ENCODE measurements around the gene THOC6. TPM values are rescaled to one million over a fixed set of nuclear protein-coding genes. Genes with fewer than 3 reads are reported as not detected.
A peak's percentile ranks its signal among the peaks of the same experiment; 100 is the strongest.

The THOC6 gene
- total RNA-seq, 1 experiment from 2014 or later = 76.5 TPM

GRCh38 chr16:2981177-2981898, 42.5 kb upstream of the THOC6 start:
- CTCF ChIA-PET = interaction anchor here (0.5 to 3.9 kb wide), 17 partner anchors 9 to 618 kb away, joined by 3 to 46 read pairs (median 4); partner anchors contain the start of genes KREMEN2 and TNFRSF12A
- peak; percentile 10 for ATAC-seq
- peak overlapping the region; percentile 91 for H3K27ac Mint-ChIP-seq
- peaks cover 6% of the 10 kb centered on the region; the same call in 1 of the 2 replicates for H3K27me3 Mint-ChIP-seq (ENCODE audit: low read depth)
- POLR2A ChIA-PET = interaction anchor here (0.7 to 2.8 kb wide), 8 partner anchors 9 to 46 kb away, joined by 3 to 11 read pairs (median 5); partner anchors contain the start of gene PAQR4
- no peaks in the 10 kb centered on the region for H3K36me3 Mint-ChIP-seq
- DNase-seq (ENCODE audit: low spot score) = no peak
- peak overlapping the region; percentile 79 for H3K4me3 Mint-ChIP-seq
- H3K9me3 Mint-ChIP-seq = no peaks in the 10 kb centered on the region
- TF ChIP-seq SOX15 (CRISPR knock-in tag; IDR thresholded peaks at IDR 0.05) (no peak), JAZF1 (CRISPR knock-in tag; IDR thresholded peaks at IDR 0.05) (no peak), SP1 (CRISPR knock-in tag; conservative IDR thresholded peaks at IDR 0.05) (no peak), CDX4 (CRISPR knock-in tag; IDR thresholded peaks at IDR 0.05; ENCODE audit: borderline replicate concordance) (no peak), IRF2 (CRISPR knock-in tag; IDR thresholded peaks at IDR 0.05; ENCODE audit: borderline replicate concordance, low read depth) (no peak), FOXP4 (CRISPR knock-in tag; IDR thresholded peaks at IDR 0.05) (no peak), ZNF219 (CRISPR knock-in tag; IDR thresholded peaks at IDR 0.05; ENCODE audit: borderline replicate concordance) (no peak), NFYB (CRISPR knock-in tag; conservative IDR thresholded peaks at IDR 0.05; ENCODE audit: low read depth) (no peak), ZNF281 (CRISPR knock-in tag; IDR thresholded peaks at IDR 0.05) (no peak), SMAD3 (CRISPR knock-in tag; IDR thresholded peaks at IDR 0.05; ENCODE audit: borderline replicate concordance) (no peak), ARID4B (CRISPR knock-in tag; IDR thresholded peaks at IDR 0.05; ENCODE audit: borderline replicate concordance) (no peak), NFE2L1 (CRISPR knock-in tag; IDR thresholded peaks at IDR 0.05) (no peak), ESRRA (CRISPR knock-in tag; IDR thresholded peaks at IDR 0.05; ENCODE audit: borderline replicate concordance) (no peak)
- peaks cover 24% of the 10 kb centered on the region for H3K4me1 Mint-ChIP-seq

GRCh38 chr16:2981899-2982250, 42.0 kb upstream of the THOC6 start:
- ChIA-PET CTCF (interaction anchor here (0.5 to 3.9 kb wide), 15 partner anchors 10 to 618 kb away, joined by 3 to 46 read pairs (median 11); partner anchors contain the start of genes KREMEN2 and TNFRSF12A), POLR2A (interaction anchor here (1.1 to 2.8 kb wide), 6 partner anchors 9 to 45 kb away, joined by 3 to 11 read pairs (median 8); partner anchors contain the start of gene PAQR4)
- H3K27me3 Mint-ChIP-seq (ENCODE audit: low read depth) = peaks cover 6% of the 10 kb centered on the region; the same call in 1 of the 2 replicates
- no peak for DNase-seq (ENCODE audit: low spot score)
- peak overlapping the region; percentile 79 for H3K4me3 Mint-ChIP-seq
- peaks cover 24% of the 10 kb centered on the region for H3K4me1 Mint-ChIP-seq
- no peaks in the 10 kb centered on the region for H3K9me3 Mint-ChIP-seq
- H3K27ac Mint-ChIP-seq = peak overlapping the region; percentile 91
- no peaks in the 10 kb centered on the region for H3K36me3 Mint-ChIP-seq
- ATAC-seq = peak; percentile 2
- TF ChIP-seq USF1 (CRISPR knock-in tag; IDR thresholded peaks at IDR 0.05) (no peak), GRHL2 (CRISPR knock-in tag; IDR thresholded peaks at IDR 0.05; ENCODE audit: insufficient replicate concordance, severe bottlenecking) (no peak), RELA (CRISPR knock-in tag; IDR thresholded peaks at IDR 0.05; ENCODE audit: borderline replicate concordance) (no peak), ZNF423 (CRISPR knock-in tag; IDR thresholded peaks at IDR 0.05) (no peak), FOXJ3 (CRISPR knock-in tag; IDR thresholded peaks at IDR 0.05; ENCODE audit: borderline replicate concordance) (no peak), GABPB1 (CRISPR knock-in tag; IDR thresholded peaks at IDR 0.05) (no peak), USF2 (CRISPR knock-in tag; IDR thresholded peaks at IDR 0.05) (no peak), E2F5 (CRISPR knock-in tag; IDR thresholded peaks at IDR 0.05) (no peak), ZNF671 (CRISPR knock-in tag; IDR thresholded peaks at IDR 0.05) (no peak)

Measured in WTC11 (cell line).